Parathyroid adenoma (tissue), 2 donors: ENCODE data around the gene SLC10A1.

ENCODE experiments used
- H2AFZ ChIP-seq: fragments of 300-600 bp; sonication (generic); one replicate; pipeline ENCODE4 v1.7.0; 2017; ENCODE audit warnings: antibody characterized with exemption, mild to moderate bottlenecking
- H3K27ac ChIP-seq: fragments of 300-600 bp; sonication (generic); one replicate; pipeline ENCODE4 v1.7.0; 2017
- H3K27me3 ChIP-seq: fragments of 300-600 bp; sonication (generic); one replicate; pipeline ENCODE4 v1.7.0; 2017; ENCODE audit warnings: low read length; ENCODE audit not compliant: control insufficient read depth, insufficient read depth
- H3K36me3 ChIP-seq: fragments of 300-600 bp; sonication (generic); one replicate; pipeline ENCODE4 v1.7.0; 2017; ENCODE audit warnings: low read length; ENCODE audit not compliant: control insufficient read depth, insufficient read depth
- H3K4me1 ChIP-seq: fragments of 300-600 bp; sonication (generic); one replicate; pipeline ENCODE4 v1.7.0; 2017; ENCODE audit warnings: control low read depth
- H3K4me2 ChIP-seq: fragments of 300-600 bp; sonication (generic); one replicate; pipeline ENCODE4 v1.7.0; 2017; ENCODE audit warnings: low read length
- H3K4me3 ChIP-seq: fragments of 300-600 bp; sonication (generic); one replicate; pipeline ENCODE4 v1.7.0; 2017; ENCODE audit warnings: low read depth, low read length
- H3K79me2 ChIP-seq: fragments of 300-600 bp; sonication (generic); one replicate; pipeline ENCODE4 v1.7.0; 2017; ENCODE audit warnings: control low read depth
- H3K9ac ChIP-seq: fragments of 300-600 bp; sonication (generic); one replicate; pipeline ENCODE4 v1.7.0; 2017; ENCODE audit warnings: mild to moderate bottlenecking
- H3K9me3 ChIP-seq: fragments of 300-600 bp; sonication (generic); one replicate; pipeline ENCODE4 v1.7.0; 2017; ENCODE audit warnings: low read length; ENCODE audit not compliant: control insufficient read depth
- CTCF ChIP-seq: fragments of 300-600 bp; sonication (generic); IDR thresholded peaks from one replicate; pipeline ENCODE4 v1.7.0; 2017; ENCODE audit warnings: antibody characterized with exemption, mild to moderate bottlenecking
- donor health status: primary hyperparathyroidism.

The SLC10A1 gene

GRCh38 chr14:69807192-69807591 lies 10.2 kb upstream of the SLC10A1 start:
- no peaks in the 10 kb centered on the region for H3K9me3 ChIP-seq
- no peak overlapping the region for H3K4me3 ChIP-seq
- no peak overlapping the region for H2AFZ ChIP-seq
- H3K27me3 ChIP-seq, result no peaks in the 10 kb centered on the region
- TF ChIP-seq CTCF, result no peak
- no peaks in the 10 kb centered on the region for H3K79me2 ChIP-seq
- no peaks in the 10 kb centered on the region for H3K4me1 ChIP-seq
- no peak overlapping the region for H3K9ac ChIP-seq
- no peak overlapping the region for H3K4me2 ChIP-seq
- no peaks in the 10 kb centered on the region for H3K36me3 ChIP-seq
- no peak overlapping the region for H3K27ac ChIP-seq

GRCh38 chr14:69804902-69805301 lies 7.9 kb upstream of the SLC10A1 start:
- no peak for TF ChIP-seq CTCF
- H3K36me3 ChIP-seq, result no peaks in the 10 kb centered on the region
- no peaks in the 10 kb centered on the region for H3K79me2 ChIP-seq
- no peaks in the 10 kb centered on the region for H3K27me3 ChIP-seq
- no peak overlapping the region for H2AFZ ChIP-seq
- H3K4me2 ChIP-seq, result no peak overlapping the region
- H3K4me1 ChIP-seq, result no peaks in the 10 kb centered on the region
- no peak overlapping the region for H3K9ac ChIP-seq
- no peak overlapping the region for H3K4me3 ChIP-seq
- H3K27ac ChIP-seq, result no peak overlapping the region
- H3K9me3 ChIP-seq, result no peaks in the 10 kb centered on the region

- Histone ChIP-seq H3K27ac (no peak overlapping the region), H3K36me3 (no peaks in the 10 kb centered on the region), H3K9me3 (no peaks in the 10 kb centered on the region), H3K9ac (no peak overlapping the region), H3K4me1 (no peaks in the 10 kb centered on the region), H2AFZ (no peak overlapping the region), H3K27me3 (no peaks in the 10 kb centered on the region), H3K4me2 (no peak overlapping the region), H3K79me2 (no peaks in the 10 kb centered on the region), H3K4me3 (no peak overlapping the region)
- no peak for TF ChIP-seq CTCF
Observed at GRCh38 chr14:69803753-69804152, 6.7 kb upstream of the SLC10A1 start.

- TF ChIP-seq CTCF, result no peak
- Histone ChIP-seq H3K27me3 (no peaks in the 10 kb centered on the region), H3K9ac (no peak overlapping the region), H3K27ac (no peak overlapping the region), H3K4me1 (no peaks in the 10 kb centered on the region), H3K9me3 (no peaks in the 10 kb centered on the region), H2AFZ (no peak overlapping the region), H3K36me3 (no peaks in the 10 kb centered on the region), H3K79me2 (no peaks in the 10 kb centered on the region), H3K4me2 (no peak overlapping the region), H3K4me3 (no peak overlapping the region)
Observed at GRCh38 chr14:69798339-69798735, 1.3 kb upstream of the SLC10A1 start.

- H3K36me3 ChIP-seq, result no peaks in the 10 kb centered on the region
- H3K4me1 ChIP-seq, result no peaks in the 10 kb centered on the region
- H3K27me3 ChIP-seq, result no peaks in the 10 kb centered on the region
- no peaks in the 10 kb centered on the region for H3K79me2 ChIP-seq
- no peak overlapping the region for H3K9ac ChIP-seq
- TF ChIP-seq CTCF, result no peak
- no peaks in the 10 kb centered on the region for H3K9me3 ChIP-seq
- H3K4me2 ChIP-seq, result no peak overlapping the region
- no peak overlapping the region for H3K27ac ChIP-seq
- no peak overlapping the region for H3K4me3 ChIP-seq
- no peak overlapping the region for H2AFZ ChIP-seq
Observed at GRCh38 chr14:69797573-69798338, 715 bp upstream of the SLC10A1 start.
